ENCODE results near the gene USP22. TPM values are rescaled to one million over a fixed set of nuclear protein-coding genes. Genes with fewer than 3 reads are reported as not detected.

USP22 gene
- total and polyA plus RNA-seq, 2 of the 13 experiments (the other 11 are each of a cell fraction or from before 2014, with no cell fraction given): 98.0 to 130 TPM

DNA sequence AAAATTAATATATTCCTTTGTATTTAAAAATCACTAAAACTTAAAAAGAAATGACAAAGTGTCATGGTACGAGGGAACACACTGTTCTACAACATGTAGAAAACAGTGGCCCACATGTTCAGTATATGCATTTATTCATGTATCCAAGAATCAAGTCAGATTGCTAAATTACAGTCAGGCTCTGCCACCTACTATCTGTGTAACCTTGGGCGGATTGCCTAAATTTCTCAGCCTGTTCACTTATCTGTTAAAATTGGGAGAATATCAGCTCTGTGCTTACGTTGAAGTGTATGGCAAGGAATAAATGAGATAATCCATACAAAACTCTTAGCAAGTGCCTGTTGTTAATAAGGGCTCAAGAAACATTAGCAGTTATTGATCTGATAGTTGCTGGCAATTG is 3.4 kb upstream of the USP22 start:
- DNase-seq (ENCODE audit: low spot score) (no peak), ATAC-seq (no peak), FAIRE-seq (no peak)
- Histone ChIP-seq H3K36me3 (replicated peaks in 1 of 2; ENCODE audit: control insufficient read depth in 1 of 2, insufficient read depth in 2 of 2, low read length in 2 of 2) (no peaks in the 10 kb centered on the region), H3K9me3 (ENCODE audit: low read length) (no peaks in the 10 kb centered on the region), H4K20me1 (ENCODE audit: insufficient read depth, low read length) (peaks cover 8% of the 10 kb centered on the region; the same call in 1 of the 2 replicates), H3K4me3 (replicated peaks in 1 of 3; ENCODE audit: insufficient read depth in 1 of 3, low read depth in 2 of 3, low read length in 3 of 3) (no peak overlapping the region), H2AFZ (ENCODE audit: low read length) (no peak overlapping the region), H3K4me2 (ENCODE audit: low read depth, low read length) (no peak overlapping the region), H3K4me1 (ENCODE audit: insufficient read depth, low read length) (peaks cover 12% of the 10 kb centered on the region; the same call in 1 of the 2 replicates), H3K9ac (ENCODE audit: insufficient read depth, low read depth, low read length) (no peak overlapping the region), H3K27ac (ENCODE audit: extremely low read length, insufficient read depth, low read length) (no peak overlapping the region), H3K27me3 (ENCODE audit: control insufficient read depth in 1 of 2, insufficient read depth in 2 of 2, low read length in 2 of 2) (no peaks in the 10 kb centered on the region; a peak in 1 of 5 replicates), H3K79me2 (ENCODE audit: insufficient read depth, low read length) (peaks cover 8% of the 10 kb centered on the region)
- BruUV-seq (replicated peaks): no TSS peak
- no peak for TF ChIP-seq FOSL1 (CRISPR knock-in tag; IDR thresholded peaks at IDR 0.05; ENCODE audit: borderline replicate concordance)
- TF ChIP-seq DPF2 (CRISPR knock-in tag; IDR thresholded peaks at IDR 0.05; ENCODE audit: borderline replicate concordance, low read depth): no peak
- no peak for TF ChIP-seq CEBPB (IDR thresholded peaks at IDR 0.05; ENCODE audit: borderline replicate concordance, low read depth, low read length)
- no peak for TF ChIP-seq PCBP2 (optimal IDR thresholded peaks at IDR 0.05; ENCODE audit: low read depth, low read length, poor library complexity, severe bottlenecking)
- no peak for TF ChIP-seq ZNF629 (CRISPR knock-in tag; conservative IDR thresholded peaks at IDR 0.05)
- TF ChIP-seq, protein P1, sequence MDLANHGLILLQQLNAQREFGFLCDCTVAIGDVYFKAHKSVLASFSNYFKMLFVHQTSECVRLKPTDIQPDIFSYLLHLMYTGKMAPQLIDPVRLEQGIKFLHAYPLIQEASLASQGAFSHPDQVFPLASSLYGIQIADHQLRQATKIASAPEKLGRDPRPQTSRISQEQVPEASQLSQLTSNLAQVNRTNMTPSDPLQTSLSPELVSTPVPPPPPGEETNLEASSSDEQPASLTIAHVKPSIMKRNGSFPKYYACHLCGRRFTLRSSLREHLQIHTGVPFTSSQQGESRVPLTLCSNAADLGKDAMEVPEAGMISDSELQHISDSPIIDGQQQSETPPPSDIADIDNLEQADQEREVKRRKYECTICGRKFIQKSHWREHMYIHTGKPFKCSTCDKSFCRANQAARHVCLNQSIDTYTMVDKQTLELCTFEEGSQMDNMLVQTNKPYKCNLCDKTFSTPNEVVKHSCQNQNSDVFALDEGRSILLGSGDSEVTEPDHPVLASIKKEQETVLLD (CRISPR knock-in tag; IDR thresholded peaks at IDR 0.05; ENCODE audit: low read depth): no peak
- TF ChIP-seq, protein P2, sequence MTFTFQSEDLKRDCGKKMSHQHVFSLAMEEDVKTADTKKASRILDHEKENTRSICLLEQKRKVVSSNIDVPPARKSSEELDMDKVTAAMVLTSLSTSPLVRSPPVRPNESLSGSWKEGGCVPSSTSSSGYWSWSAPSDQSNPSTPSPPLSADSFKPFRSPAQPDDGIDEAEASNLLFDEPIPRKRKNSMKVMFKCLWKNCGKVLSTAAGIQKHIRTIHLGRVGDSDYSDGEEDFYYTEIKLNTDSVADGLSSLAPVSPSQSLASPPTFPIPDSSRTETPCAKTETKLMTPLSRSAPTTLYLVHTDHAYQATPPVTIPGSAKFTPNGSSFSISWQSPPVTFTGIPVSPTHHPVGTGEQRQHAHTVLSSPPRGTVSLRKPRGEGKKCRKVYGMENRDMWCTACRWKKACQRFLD (CRISPR knock-in tag; IDR thresholded peaks at IDR 0.05; ENCODE audit: borderline replicate concordance): no peak
- TF ChIP-seq CENPBD1 (CRISPR knock-in tag; IDR thresholded peaks at IDR 0.05; ENCODE audit: borderline replicate concordance, low read depth): no peak
- CTCF ChIA-PET (ENCODE audit: low intra/inter-chr PET ratio, low total read pairs): no interaction called here
- intact Hi-C loops (cut with micrococcal nuclease; ENCODE audit: unreplicated experiment): loop anchor here (10.0 kb wide), 1 partner anchor 239 kb away; the partner anchor contains the start of gene MAP2K3
- 42% methylated on average over 3 of the region's 3 CpGs for WGBS (ENCODE audit: low lambda C conversion rate)
- in situ Hi-C loops (cut with HindIII; ENCODE audit: extremely low pct_ligation_motif_present, low pct_unique_long_range_greater_than_20kb): no loop called here
- POLR2A ChIA-PET: no interaction called here
